ENCODE results near the gene CLDN6. TPM values are rescaled to one million over a fixed set of nuclear protein-coding genes. Genes with fewer than 3 reads are reported as not detected.

Gene CLDN6
- total and polyA plus RNA-seq, 5 experiments from 2014 or later = not detected

DNA sequence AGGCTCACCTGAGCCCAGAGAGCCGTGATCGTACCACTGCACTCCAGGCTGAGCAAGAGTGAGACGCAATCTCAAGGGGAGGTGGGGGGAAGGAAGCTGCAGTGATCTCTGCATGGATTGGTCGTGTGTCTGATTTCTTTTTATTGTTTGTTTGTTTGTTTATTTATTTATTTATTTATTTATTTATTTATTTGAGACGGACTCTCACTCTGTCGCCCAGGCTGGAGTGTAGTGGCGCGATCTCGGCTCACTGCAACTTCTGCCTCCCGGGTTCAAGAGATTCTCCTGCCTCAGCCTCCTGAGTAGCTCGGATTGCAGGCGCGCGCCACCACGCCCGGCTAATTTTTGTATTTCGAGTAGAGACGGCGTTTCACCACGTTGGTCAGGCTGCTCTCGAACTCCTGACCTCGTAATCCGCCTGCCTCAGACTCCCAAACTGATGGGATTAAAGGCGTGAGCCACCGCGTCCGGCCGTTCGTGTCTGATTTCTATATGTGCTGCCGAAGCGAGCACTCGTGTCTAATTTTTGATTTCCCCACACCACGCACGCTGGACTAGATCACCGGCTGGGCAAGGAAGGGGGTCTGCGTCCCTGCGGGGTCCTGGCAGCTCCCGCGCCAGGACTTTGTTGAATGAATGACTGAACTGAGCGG is 1.7 kb upstream of the CLDN6 start:
- peak in 1 of 10 donors; percentile 45 for DNase-seq
- POLR2A ChIA-PET = interaction anchor here (0.6 to 15.2 kb wide), 9 partner anchors 10 to 244 kb away, joined by 3 to 170 read pairs (median 5); partner anchors contain the start of gene CLDN9
- H3K4me1 Mint-ChIP-seq = peaks cover 23 to 61% (median 50%) of the 10 kb centered on the region in 4 donors
- no peaks in the 10 kb centered on the region for H3K9me3 Mint-ChIP-seq
- peak overlapping the region in 7 of 10 donors; percentile 48 to 84 (median 75) for H3K27ac Mint-ChIP-seq
- peaks cover 0 to 2% (median 0%) of the 10 kb centered on the region in 3 donors for H3K36me3 Mint-ChIP-seq
- H3K4me3 Mint-ChIP-seq = peak overlapping the region; percentile 76 to 91 (median 85)
- no peak for ATAC-seq
- H3K27me3 Mint-ChIP-seq = peaks cover 0 to 6% (median 1%) of the 10 kb centered on the region in 5 donors

DNA sequence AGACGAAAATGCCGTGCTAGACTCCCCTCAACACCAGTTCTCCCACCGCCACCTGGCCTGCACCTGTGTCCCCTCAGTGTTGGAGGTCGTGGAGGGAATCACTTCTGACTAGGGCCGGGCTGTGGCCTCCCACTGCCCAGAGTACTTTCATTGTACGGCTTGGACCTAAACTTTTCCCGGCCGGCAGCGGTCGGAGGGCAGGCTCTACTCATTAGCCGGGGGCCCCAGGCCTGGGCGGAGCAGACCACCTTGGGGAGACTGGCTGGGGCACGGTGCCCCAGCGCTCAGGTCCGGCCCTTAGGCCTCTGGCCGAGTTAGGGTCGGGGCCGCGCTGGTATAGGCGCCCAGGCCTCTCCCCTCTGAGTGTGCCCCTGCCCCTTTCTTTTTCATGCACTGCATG is 639 bp downstream of the CLDN6 start:
- no peak overlapping the region for H3K4me3 Mint-ChIP-seq
- no peaks in the 10 kb centered on the region for H3K36me3 Mint-ChIP-seq
- peaks cover 0 to 7% (median 2%) of the 10 kb centered on the region in 5 donors for H3K27me3 Mint-ChIP-seq
- DNase-seq (peak in 1 of 10 donors; percentile 52), ATAC-seq (no peak)
- POLR2A ChIA-PET = no interaction called here
- no peaks in the 10 kb centered on the region for H3K9me3 Mint-ChIP-seq
- no peak overlapping the region for H3K27ac Mint-ChIP-seq
- H3K4me1 Mint-ChIP-seq = peaks cover 13 to 39% (median 32%) of the 10 kb centered on the region in 4 donors

DNA sequence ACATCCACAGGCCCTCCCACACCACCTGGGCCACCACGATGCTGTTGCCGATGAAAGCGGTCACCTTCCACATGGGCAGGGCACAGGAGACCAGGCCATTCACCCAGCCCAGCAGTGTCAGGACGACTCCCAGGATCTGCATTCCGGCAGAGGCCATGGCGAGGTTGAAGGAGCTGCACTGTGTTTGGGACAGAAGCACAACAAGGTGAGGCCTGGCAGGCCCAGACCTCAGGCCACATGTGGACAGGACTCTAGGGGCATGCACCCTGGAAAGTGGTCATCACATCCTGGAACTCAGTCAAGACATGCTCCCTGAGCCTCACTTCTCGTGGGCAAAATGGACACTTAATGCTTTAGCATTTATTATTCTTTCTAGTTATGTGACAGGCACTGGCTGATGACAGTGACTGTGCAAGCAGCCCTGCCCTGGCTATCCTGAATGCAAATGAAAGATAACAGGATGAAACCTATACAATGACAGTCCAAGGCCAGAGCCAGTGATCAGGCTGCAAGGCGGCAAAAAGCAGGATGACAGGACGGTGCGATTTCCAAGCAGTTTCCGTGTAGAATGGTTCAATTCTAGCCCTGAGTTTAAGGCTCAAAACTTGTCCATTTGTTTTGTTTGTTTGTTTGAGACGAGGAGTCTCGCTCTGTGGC is 2.0 kb downstream of the CLDN6 start:
- DNase-seq (no peak), ATAC-seq (no peak)
- Mint-ChIP-seq H3K36me3 (no peaks in the 10 kb centered on the region), H3K27me3 (peaks cover 0 to 13% (median 2%) of the 10 kb centered on the region in 5 donors), H3K4me1 (peaks cover 2 to 25% (median 20%) of the 10 kb centered on the region in 4 donors), H3K4me3 (peak overlapping the region in 1 of 10 donors; percentile 74), H3K27ac (peak overlapping the region in 1 of 10 donors; percentile 52), H3K9me3 (no peaks in the 10 kb centered on the region)
- POLR2A ChIA-PET = no interaction called here

DNA sequence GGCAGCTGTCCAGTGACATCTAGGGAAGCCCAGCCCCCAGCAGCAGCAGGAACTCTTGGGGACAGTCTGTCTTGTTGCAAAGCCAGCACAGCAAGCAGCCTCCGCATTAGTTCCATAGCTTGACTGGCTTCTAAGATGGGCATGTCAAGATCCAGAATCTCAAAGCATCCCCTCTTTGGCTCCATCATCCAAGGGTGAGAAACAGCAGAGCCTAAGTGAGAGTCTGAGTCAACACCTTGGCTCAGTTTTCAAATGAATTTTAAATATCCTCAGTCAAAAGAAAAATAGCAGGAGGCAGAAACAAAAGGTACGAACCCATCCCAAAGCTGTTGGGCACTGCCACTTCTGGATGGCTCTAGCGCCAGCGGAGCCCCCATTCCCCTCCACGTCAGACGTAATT is 3.0 kb downstream of the CLDN6 start:
- ATAC-seq = no peak
- POLR2A ChIA-PET = interaction anchor here (0.8 kb wide), 1 partner anchor 13 kb away, joined by 3 read pairs; no protein-coding TSS in a partner anchor
- no peaks in the 10 kb centered on the region for H3K9me3 Mint-ChIP-seq

DNA sequence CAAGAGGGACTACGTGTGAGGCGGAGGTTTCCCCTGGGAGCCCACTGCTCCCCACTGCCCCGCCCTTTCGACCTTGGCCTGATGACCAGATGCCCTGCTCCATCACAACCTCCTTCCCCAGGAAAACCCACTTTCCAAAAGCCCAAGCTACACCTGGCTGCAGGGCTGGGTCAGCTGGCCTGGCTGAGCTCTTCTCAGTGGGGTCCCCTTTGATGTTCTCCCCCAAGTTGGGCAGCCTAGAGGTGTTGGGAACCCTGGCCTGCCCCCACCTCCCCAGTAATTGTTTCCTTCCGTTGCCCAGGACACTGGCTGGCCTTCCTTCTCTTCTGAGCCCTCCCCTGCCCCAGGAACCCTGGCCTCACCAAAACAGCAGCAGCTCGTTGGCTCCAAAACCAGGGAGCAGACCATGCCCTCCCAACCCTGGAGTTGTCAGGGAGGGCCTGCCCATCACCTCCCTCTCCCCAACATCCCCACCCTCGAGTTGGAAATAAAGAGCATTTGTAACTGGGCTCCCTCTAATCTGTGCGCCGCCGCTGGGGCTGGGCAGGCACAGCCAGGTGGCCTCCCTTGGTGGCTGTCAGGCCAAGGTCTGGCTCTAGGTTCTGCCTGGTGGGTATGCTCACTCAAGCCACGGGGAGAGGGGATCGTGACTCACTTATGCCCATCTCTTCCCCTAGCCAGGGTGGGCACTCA is 3.8 kb downstream of the CLDN6 start:
- POLR2A ChIA-PET = interaction anchor here (1.2 kb wide), 1 partner anchor 10 kb away, joined by 3 read pairs; no protein-coding TSS in a partner anchor
- no peak overlapping the region for H3K27ac Mint-ChIP-seq
- no peak overlapping the region for H3K4me3 Mint-ChIP-seq
- H3K36me3 Mint-ChIP-seq = no peaks in the 10 kb centered on the region
- ATAC-seq (no peak), DNase-seq (peak in 1 of 10 donors; percentile 43)
- H3K4me1 Mint-ChIP-seq = peaks cover 0 to 13% (median 7%) of the 10 kb centered on the region in 4 donors
- H3K27me3 Mint-ChIP-seq = peaks cover 0 to 13% (median 2%) of the 10 kb centered on the region in 5 donors
- H3K9me3 Mint-ChIP-seq = no peaks in the 10 kb centered on the region

More for the DNA sequence above, 3.0 kb downstream of the CLDN6 start:
- H3K4me1 Mint-ChIP-seq = peaks cover under 1 to 19% (median 13%) of the 10 kb centered on the region in 4 donors
- H3K4me3 Mint-ChIP-seq = no peak overlapping the region
- H3K27ac Mint-ChIP-seq = no peak overlapping the region
- H3K27me3 Mint-ChIP-seq = peaks cover 0 to 13% (median 2%) of the 10 kb centered on the region in 5 donors
- H3K36me3 Mint-ChIP-seq = no peaks in the 10 kb centered on the region
- peak in 1 of 10 donors; percentile 40 for DNase-seq

DNA sequence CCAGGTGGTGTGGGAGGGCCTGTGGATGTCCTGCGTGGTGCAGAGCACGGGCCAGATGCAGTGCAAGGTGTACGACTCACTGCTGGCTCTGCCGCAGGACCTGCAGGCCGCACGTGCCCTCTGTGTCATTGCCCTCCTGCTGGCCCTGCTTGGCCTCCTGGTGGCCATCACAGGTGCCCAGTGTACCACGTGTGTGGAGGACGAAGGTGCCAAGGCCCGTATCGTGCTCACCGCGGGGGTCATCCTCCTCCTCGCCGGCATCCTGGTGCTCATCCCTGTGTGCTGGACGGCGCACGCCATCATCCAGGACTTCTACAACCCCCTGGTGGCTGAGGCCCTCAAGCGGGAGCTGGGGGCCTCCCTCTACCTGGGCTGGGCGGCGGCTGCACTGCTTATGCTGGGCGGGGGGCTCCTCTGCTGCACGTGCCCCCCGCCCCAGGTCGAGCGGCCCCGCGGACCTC is 4.5 kb downstream of the CLDN6 start:
- peaks cover 2 to 17% (median 11%) of the 10 kb centered on the region in 4 donors for H3K4me1 Mint-ChIP-seq
- no peak overlapping the region for H3K4me3 Mint-ChIP-seq
- peaks cover 0 to 13% (median 2%) of the 10 kb centered on the region in 5 donors for H3K27me3 Mint-ChIP-seq
- no peak for ATAC-seq
- H3K9me3 Mint-ChIP-seq = no peaks in the 10 kb centered on the region
- H3K27ac Mint-ChIP-seq = no peak overlapping the region
- peak in 1 of 10 donors; percentile 53 for DNase-seq
- no peaks in the 10 kb centered on the region for H3K36me3 Mint-ChIP-seq
- POLR2A ChIA-PET = interaction anchor here (1.2 to 10.1 kb wide), 2 partner anchors 10 to 12 kb away, joined by 3 to 170 read pairs; partner anchors contain the start of genes CLDN6, HCFC1R1, THOC6 and TNFRSF12A

DNA sequence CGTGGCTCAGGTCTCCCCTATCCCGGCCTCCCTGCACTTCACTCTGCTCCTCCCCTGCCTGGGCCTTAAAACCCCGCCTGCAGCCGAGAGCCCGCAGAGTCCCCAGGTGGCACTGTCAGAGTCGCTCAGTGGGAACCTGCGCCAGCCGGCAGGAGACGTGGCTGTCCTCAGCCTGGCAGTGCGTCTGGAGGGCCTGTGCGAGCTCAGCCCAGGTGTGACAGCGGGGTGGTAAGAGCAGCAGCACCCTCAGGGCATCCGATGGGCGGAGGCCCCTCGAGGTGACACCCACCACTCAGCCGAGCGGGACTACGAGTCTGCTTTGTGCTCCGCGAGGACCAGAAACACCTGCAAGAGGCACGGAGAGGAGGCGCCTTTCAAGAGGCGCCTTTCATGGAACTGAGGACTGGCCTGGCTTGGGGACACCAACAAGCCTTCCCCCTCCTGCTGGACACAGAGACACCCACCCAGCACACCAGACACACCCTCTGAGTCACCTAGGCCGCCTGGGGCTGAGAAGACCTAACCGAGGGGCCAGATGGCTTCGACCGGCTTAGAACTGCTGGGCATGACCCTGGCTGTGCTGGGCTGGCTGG is 5.1 kb downstream of the CLDN6 start, which contains the start of gene CLDN9:
Gene CLDN9 (plus strand): TSS at position 96 of the 593 bp plus-strand sequence. CDS start 440 bp downstream, at position 536.
- no peaks in the 10 kb centered on the region for H3K36me3 Mint-ChIP-seq
- ATAC-seq = peak; percentile 48 to 55
- peaks cover 8 to 17% (median 13%) of the 10 kb centered on the region in 4 donors for H3K4me1 Mint-ChIP-seq
- no peaks in the 10 kb centered on the region for H3K9me3 Mint-ChIP-seq
- peak in 1 of 10 donors; percentile 59 for DNase-seq
- POLR2A ChIA-PET = interaction anchor here (10.1 kb wide), 1 partner anchor 12 kb away, joined by 170 read pairs; the partner anchor contains the start of genes CLDN6, HCFC1R1, THOC6 and TNFRSF12A
- H3K27ac Mint-ChIP-seq = no peak within 1 kb of the TSS
- peaks cover 0 to 13% (median 2%) of the 10 kb centered on the region in 5 donors for H3K27me3 Mint-ChIP-seq
- H3K4me3 Mint-ChIP-seq = peak within 1 kb of the TSS in 2 of 10 donors; percentile 7 to 8

DNA sequence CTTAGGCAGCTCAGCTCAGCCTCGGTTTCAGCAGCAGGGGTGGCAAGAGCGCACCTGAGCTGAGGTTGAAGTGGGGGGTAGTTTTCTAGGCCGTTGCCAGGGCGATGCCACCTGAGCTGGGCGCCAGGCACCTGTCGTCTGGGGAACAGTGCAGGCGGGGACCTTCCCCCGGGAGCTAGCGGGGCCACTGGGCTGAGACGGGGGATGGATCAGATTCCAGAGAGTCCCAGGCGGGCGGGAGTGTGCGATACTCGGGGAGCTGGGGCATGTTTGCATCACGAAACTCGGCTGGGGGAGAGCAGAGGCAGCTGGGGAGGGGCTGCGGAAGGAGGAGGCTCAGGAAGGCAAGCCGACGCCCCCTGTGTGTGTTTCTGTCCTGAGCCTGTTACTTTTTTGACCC is 5.7 kb downstream of the CLDN6 start:
- H3K27ac Mint-ChIP-seq = no peak overlapping the region

DNA sequence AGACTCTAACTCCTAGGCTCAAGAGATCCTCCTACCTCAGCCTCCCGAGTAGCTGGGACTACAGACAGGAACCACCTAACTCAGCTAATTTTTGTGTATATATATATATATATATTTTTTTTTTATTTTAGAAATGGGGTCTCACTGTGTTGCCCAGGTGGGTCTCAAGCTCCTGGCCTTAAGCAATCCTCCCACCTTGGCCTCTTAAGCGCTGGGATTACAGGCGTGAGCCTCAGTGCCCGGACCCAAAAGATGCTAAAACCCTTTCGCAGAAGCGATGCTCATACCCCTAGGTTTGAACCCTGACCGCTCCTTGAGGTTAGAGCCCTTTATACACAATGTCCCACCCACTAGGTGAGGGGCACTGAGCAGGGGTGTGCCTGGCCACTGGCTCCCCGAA is 7.5 kb downstream of the CLDN6 start:
- H3K36me3 Mint-ChIP-seq = no peaks in the 10 kb centered on the region
- H3K4me3 Mint-ChIP-seq = no peak overlapping the region
- H3K9me3 Mint-ChIP-seq = no peaks in the 10 kb centered on the region
- DNase-seq (no peak), ATAC-seq (no peak)
- peaks cover 0 to 14% (median 1%) of the 10 kb centered on the region in 5 donors for H3K27me3 Mint-ChIP-seq
- H3K4me1 Mint-ChIP-seq = peaks cover 16 to 32% (median 26%) of the 10 kb centered on the region in 4 donors
- POLR2A ChIA-PET = interaction anchor here (0.6 to 10.1 kb wide), 3 partner anchors 10 to 55 kb away, joined by 4 to 170 read pairs (median 5); partner anchors contain the start of genes CLDN6, HCFC1R1, IL32 and THOC6
- no peak overlapping the region for H3K27ac Mint-ChIP-seq

More for the DNA sequence above, 5.7 kb downstream of the CLDN6 start:
- H3K27me3 Mint-ChIP-seq = peaks cover 0 to 13% (median 2%) of the 10 kb centered on the region in 5 donors
- ATAC-seq = peak; percentile 36 to 39
- H3K9me3 Mint-ChIP-seq = no peaks in the 10 kb centered on the region
- no peaks in the 10 kb centered on the region for H3K36me3 Mint-ChIP-seq
- peaks cover 12 to 23% (median 18%) of the 10 kb centered on the region in 4 donors for H3K4me1 Mint-ChIP-seq
- H3K4me3 Mint-ChIP-seq = peak overlapping the region in 2 of 10 donors; percentile 7 to 8
- DNase-seq = peak in 1 of 10 donors; percentile 53
- POLR2A ChIA-PET = interaction anchor here (0.6 to 10.1 kb wide), 2 partner anchors 13 to 1475 kb away, joined by 3 to 170 read pairs; partner anchors contain the start of genes CLDN6, HCFC1R1, THOC6 and TNFRSF12A

DNA sequence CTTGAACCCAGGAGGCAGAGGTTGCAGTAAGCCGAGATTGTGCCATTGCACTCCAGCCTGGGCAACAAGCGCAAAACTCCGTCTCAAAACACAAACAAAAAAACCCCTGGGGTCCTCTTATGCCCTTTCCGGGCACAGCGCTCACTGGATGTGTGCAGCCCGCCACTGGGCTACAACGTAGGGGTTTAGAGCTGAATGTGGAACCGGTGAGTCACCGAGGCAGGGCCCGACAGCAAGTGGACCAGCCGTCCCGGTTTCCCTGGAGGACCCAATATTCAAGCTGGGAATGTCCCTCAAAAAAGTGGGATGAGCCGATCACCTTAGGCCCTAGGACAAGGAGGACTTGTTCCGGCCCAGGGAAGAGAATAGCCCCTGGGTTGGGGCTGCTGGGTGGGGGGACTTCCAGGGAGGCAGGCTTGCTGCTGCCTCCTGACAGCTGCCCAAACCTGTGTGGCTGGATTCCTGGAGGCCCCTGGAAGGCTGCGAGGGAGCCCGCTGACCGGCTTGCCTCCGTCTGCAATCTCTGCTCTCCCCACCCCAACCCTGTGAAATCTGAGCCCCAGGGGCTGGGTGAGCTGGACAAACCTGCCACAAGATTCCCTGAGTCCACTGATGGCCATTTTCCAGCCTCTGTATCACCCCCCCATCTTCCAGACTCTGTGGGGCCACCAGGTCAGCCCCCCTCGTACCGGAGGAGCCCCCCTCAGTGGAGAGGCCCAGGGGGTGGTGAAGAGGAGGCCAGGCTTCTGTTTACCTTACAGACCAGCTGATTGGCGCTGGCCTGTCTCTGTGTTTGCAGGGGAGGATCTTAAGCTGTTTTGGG is 8.2 kb downstream of the CLDN6 start:
- peak overlapping the region in 1 of 10 donors; percentile 24 for H3K4me3 Mint-ChIP-seq
- DNase-seq (no peak), ATAC-seq (no peak)
- no peak overlapping the region for H3K27ac Mint-ChIP-seq
- peaks cover 16 to 35% (median 29%) of the 10 kb centered on the region in 4 donors for H3K4me1 Mint-ChIP-seq
- H3K36me3 Mint-ChIP-seq = no peaks in the 10 kb centered on the region
- POLR2A ChIA-PET = interaction anchor here (10.1 kb wide), 1 partner anchor 15 kb away, joined by 170 read pairs; the partner anchor contains the start of genes CLDN6, HCFC1R1, THOC6 and TNFRSF12A
- H3K9me3 Mint-ChIP-seq = no peaks in the 10 kb centered on the region
- peaks cover 0 to 16% (median 1%) of the 10 kb centered on the region in 5 donors for H3K27me3 Mint-ChIP-seq

DNA sequence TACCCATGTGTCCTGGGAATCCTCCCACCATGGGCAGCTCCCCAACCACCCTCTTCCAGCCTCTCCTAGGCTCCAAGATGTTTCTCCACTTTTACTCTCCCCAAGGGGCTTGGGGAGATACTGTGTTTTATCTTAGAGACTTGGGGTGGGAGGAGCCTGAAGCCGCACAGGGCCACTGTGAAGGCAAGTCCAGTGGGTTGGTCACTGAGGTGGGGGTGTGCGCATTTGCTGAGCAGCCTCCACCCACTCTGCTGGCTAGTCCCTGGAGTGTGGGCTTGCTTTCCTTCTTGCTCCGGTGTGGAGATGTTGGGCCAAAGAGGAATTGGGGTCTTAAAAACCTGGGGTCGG is 9.3 kb downstream of the CLDN6 start:
- Mint-ChIP-seq H3K36me3 (no peaks in the 10 kb centered on the region), H3K4me1 (peaks cover 16 to 38% (median 31%) of the 10 kb centered on the region in 4 donors), H3K27me3 (peaks cover 0 to 17% (median 1%) of the 10 kb centered on the region in 5 donors), H3K27ac (no peak overlapping the region), H3K4me3 (peak overlapping the region in 4 of 10 donors; percentile 30 to 85 (median 76)), H3K9me3 (no peaks in the 10 kb centered on the region)
- POLR2A ChIA-PET = interaction anchor here (1.1 to 10.1 kb wide), 2 partner anchors 17 to 28 kb away, joined by 3 to 170 read pairs; partner anchors contain the start of genes CLDN6, HCFC1R1, THOC6 and TNFRSF12A
- no peak for DNase-seq
- ATAC-seq = no peak

All from naive thymus-derived CD8-positive, alpha-beta T cell (primary cell).